GM19395 (cell line): Measurements from ENCODE around the gene RYR1.
"Not testable (repeated sequence)": the region's sequence is repeated elsewhere in the genome, so short reads cannot be mapped to it uniquely, and the experiment has no call there.

Experiments used
- ATAC-seq: cut with Tn5 transposase; IDR thresholded peaks from one replicate; pipeline ENCODE4 v1.9.1; 2021; ENCODE audit warnings: mild to moderate bottlenecking, moderate library complexity; ENCODE audit not compliant: unreplicated experiment

Gene RYR1

DNA sequence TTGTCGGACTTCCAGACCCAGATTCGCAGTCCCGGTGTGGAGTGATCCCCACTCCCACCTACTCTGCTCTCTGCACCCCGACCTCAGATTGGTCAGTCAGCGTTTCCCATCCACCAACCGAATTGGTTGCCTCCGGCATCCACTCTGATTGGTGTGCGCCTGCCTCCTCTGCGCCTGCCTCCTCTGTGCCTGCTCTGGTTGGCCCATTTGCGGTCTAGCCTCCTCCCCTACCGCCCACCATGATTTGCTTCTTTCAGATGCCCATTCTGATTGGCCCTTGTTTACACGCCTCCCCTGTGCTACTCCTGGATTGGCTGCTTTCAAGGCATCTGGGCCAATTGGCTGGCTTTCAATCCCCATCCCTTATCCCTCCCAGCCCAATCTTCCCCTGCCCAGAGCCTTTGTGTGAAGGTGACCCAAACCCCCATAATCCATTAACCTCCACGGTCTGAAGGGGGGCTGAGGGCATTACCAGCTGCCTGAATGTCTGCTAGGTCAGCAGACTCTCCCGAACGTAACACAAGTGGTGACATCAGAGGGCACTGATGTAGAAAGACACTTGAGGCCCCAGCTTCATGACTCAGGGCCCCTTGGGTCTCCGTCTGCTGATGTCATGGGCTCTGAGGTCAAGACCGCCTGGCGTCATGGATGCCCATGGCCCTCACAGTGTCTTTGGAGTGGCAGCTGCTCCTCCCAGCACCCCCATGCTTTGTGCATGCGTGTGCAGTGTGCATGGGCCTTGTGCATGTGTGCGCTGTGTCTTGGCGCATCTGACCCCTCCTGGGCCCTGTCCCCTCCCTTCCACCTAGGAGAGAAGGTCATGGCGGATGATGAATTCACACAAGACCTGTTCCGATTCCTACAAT is 103.8 kb downstream of the RYR1 start:
- no peak for ATAC-seq

DNA sequence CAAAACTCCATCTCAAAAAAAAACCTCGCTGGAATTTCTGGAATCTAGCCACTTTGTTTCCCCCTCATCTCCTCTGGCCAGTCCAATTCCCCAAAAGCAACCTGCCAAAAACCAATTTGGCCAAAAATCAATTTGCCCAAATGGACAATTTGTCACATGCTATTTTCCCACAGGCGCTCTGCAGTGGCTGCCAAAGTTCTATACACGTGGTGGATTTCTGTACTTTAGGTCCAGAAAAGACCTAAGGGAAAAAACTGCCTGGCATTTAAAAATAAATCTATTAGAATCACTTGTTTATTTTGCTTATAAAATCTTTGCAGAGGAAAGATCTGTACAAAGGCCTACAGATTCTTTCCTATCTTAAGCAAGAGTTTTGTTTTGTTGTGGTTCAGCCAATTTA is 104.9 kb downstream of the RYR1 start:
- ATAC-seq: no peak

DNA sequence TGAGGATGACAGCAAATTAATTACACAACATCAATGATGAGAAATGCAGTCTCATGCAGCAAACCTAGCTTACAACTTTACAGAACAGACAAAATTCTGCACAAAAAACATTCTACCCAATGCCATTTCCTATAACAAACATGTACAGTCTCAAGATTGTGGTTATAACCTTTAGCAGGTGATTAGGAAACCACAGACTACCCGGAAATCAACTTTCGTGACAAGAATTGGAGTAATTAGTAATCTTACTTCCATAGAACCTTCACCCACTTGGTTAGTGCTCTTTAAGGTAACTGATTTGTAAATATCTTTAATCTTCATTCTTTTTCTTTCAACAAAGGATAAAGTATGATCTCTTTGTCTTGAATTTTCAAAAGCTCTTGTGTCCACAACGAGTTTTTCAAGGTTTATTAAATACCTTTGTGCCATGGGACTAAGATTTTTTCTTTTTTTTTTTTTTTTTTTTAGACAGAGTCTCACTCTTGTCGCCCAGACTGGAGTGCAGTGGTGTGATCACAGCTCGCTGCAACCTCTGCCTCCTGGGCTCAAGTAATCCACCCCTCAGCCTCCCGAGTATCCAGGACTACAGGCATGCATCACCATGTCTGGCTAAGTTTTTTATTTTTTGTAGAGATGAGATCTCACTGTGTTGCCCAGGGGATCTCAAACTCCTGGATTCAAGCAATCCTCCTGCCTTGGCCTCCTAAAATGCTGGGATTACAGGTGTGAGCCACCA is 105.5 kb downstream of the RYR1 start:
- ATAC-seq: no peak

DNA sequence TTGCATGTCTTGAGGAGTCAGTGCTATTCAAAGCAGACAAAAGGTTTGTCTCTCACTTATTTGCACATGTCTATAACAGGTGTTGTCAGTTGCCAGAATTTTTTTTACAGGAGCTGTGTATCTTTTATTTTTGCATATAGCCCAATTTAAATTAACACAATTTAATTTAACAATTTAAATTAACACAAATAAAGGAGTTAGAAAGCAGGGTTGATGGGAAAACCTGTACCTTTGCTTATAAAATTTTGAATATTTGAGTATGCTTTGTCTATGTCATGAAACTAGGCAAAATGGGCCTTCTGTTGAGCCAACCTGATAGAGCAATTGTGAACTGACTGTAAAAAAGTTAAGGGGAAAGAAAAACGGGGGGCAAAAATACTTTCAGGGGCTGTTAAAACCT is 106.3 kb downstream of the RYR1 start:
- ATAC-seq: no peak

DNA sequence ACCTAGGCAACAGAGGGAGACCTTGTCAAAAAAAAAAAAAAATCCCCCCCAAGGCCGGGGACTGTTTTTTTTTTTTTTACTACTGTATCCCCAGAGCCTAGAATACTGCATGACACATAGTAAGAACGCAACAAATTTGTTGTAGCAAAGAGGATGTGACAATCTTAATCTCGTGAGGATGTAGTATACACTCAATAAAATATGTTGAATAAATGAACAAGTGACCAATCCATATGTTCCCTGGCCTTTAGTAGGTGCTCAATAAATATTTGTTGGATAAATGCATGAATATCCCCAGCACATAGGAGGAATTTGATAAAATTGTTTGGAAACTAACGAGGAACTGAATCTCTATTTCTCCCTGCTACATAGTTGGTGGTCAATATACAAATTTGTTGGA is 108.5 kb downstream of the RYR1 start:
- no peak for ATAC-seq

DNA sequence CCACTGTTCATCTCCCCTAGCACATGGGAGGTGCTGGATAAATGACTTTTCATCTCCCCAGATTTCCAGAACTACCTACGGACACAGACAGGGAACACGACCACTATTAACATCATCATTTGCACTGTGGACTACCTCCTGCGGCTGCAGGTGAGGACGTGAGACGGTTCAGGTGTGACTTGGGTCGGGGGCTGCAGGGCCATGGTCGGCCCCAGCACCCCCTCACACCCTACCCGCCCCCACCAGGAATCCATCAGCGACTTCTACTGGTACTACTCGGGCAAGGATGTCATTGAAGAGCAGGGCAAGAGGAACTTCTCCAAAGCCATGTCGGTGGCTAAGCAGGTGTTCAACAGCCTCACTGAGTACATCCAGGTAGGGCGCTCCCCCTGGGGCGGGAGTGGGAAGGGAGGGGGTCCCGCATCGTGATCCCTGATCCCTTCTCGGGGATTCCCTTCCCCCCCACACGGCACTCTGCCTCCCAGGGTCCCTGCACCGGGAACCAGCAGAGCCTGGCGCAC is 109.9 kb downstream of the RYR1 start:
- ATAC-seq: no peak

DNA sequence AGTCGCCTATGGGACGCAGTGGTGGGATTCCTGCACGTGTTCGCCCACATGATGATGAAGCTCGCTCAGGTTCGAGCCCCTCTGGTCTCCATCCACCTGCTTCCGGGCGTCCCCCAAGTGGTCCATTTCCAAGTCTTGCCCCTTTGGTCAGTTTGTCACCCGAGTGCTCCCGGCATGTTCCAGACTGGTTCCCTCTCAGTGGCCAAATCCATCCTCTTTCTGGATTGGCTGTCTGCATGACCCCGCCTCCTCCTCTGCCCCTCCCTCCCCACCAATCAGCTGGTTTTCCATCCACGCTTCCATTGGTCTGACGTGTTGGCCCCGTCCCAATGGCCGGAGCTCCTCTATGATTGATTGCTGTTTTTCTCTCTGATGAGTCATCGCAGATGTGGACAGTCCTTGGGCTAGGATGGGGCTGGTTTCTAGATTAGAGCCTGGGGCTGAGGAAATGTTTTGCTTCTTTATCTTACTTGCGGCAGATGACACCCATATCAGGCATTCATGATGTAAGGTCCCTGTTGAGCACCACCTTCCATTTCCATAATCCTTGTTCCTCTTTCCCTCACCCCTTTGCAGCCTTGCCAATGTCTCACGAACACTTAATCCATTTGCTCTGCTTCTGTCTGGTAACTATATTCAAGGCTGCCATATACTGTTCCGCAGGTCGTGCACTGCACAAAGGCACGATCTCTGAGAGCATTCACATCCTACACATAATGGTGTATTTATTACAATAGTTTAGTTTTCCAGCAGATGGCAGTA is 110.5 kb downstream of the RYR1 start:
- no peak for ATAC-seq

DNA sequence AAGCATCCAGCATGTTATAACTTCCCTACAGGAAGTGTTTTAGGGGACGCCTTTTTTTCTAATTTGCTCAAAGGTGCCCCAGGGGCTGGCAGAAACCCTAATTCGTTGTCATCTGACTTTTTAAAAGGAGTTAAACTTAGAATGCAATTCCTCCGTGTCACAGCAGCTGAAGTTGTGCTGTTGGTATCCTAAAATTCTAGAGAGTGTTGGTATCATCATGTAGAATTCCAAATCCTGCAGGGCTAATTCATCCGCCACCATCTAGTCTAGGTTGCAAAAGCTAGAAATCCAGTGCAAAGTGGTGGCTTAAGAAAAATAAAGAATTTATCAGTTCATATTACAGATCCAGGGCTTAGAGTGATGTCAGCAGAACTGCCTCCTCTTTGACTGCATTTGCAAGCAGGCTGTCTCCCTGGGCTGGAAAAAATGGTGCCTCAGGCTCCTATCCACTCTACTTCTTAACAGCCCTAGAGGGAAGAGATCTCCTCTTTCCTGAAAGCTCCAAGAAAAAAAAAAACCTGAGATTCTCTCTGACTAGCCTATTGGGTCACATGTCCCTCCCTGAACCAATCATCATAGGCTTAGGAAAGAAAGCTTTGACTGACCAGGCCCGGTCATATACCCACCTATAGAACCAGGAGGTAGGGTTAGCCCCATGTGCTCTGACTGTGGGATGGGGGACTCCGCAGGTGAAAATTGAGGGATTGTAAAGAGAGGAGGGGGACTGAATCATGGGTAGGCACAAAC is 111.3 kb downstream of the RYR1 start:
- ATAC-seq: no peak

DNA sequence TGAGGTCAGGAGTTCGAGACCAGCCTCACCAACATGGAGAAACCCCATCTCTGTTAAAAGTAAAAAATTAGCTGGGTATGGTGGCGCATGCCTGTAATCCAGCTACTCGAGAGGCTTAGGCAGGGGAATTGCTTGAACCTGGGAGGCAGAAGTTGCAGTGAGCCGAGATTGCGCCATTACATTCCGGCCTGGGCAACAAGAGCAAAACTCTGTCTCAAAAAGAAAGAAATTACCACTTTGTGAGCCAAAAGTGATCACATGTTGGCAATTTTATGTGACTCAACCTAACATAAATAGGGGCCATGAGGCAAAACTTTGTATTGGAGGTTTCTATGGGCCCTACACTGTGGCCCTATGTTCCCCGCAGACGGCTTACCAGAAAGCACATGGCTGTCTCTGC is 112.1 kb downstream of the RYR1 start:
- no peak for ATAC-seq

DNA sequence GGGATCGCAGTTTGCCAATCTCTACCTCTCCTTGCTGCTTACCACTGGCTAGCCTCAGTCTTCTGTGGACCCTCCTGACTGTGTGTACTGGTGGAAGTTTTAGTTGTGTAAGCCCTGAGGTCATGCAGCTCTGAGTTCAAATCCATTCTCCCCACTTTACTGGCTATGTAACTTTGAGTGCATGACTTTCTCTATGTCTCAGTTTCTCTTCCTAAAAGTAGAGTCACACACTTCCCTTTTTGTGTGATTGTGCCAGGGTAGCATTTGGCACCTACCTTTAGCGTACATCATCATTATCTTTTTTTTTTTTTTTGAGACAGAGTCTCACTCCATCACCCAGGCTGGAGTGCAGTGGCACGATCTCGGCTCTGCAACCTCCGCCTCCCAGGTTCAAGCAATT is 113.9 kb downstream of the RYR1 start:
- no peak for ATAC-seq

DNA sequence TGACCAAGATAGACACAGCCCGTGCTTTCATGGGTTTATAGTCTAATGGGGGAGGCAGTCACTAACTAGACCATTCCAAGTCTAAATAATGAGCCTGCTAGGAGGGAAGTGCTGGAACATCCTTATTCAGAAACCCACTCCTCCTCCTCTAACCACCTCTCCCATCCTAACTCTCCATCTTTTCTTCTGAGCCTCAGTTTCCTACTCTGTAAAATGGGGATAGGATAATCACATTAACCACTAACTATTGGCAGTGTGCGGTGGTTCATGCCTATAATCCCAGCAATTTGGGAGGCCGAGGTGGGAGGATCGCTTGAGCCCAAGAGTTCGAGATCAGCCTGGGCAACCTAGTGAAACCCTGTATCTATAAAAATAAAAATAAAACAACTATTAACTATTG is 115.6 kb downstream of the RYR1 start:
- no peak for ATAC-seq

DNA sequence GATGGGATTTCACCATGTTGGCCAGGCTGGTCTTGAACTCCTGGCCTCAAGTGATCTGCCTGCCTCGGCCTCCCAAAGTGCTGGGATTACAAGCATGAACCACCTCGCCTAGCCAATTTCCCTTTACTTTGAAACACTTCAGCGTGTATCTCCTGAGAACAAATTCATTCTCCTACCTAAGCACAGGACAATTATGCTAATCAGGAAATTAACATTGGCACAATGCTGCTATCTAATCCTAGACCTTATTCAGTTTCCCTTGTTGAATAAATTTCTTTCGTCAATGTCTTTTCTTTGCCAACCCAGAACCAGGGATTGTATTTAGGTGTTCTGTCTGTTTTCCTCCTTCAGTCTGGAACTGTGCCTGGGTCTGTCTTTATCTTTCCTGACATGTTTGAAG is 116.5 kb downstream of the RYR1 start:
- ATAC-seq: no peak

DNA sequence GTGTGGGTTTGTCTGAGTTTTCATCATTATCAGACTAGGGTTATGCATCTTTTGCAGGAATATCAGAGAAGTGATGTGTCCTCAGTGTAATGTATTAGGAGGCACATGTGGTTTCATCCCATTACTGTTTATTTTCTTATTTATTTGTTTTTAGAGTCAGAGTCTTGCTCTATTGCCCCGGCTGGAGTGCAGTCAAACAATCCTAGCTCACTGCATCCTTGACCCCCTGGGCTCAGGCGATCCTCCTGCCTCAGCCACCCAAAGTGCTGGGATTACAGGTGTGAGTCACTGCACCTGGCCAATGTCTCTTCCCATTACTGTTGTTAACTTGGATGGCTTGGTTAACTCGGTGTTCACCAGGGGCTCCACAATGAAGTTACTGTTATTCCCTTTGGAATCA is 116.9 kb downstream of the RYR1 start:
- no peak for ATAC-seq

DNA sequence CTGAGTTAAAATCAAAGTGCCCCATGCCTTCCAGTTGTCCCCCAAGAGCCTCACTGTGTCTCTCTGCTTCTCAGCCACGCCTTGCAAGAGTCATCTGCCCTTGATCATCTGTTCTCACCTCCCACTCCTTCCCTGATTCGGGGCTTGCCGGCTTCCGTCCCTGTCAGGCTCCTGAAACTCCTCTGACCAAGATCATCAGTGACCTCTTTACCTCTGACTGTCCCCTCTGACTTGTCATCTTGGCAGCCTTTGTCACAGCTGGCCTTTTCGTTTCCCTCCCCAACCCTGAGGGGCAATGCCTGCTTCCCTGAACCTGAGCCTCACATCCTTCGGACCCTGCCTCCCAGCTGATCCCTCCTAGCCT is 117.9 kb downstream of the RYR1 start:
- ATAC-seq: no peak

DNA sequence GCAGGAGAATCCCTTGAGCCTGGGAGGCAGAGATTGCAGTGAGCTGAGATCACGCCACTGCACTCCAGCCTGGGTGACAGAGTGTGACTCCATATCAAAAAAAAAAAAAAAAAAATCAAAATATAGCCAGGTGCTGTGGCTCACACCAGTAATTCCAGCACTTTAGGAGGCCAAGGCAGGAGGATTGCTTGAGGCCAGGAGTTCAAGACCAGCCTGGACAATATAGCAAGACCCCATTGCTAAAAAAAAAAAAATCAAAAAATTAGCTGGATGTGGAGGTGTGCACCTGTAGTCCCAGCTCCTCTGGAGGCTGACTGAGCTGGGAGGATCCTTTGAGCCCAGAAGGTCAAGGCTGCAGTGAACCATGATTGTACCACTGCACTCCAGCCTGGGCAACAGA is 119.7 kb downstream of the RYR1 start:
- ATAC-seq: not testable (repeated sequence)

DNA sequence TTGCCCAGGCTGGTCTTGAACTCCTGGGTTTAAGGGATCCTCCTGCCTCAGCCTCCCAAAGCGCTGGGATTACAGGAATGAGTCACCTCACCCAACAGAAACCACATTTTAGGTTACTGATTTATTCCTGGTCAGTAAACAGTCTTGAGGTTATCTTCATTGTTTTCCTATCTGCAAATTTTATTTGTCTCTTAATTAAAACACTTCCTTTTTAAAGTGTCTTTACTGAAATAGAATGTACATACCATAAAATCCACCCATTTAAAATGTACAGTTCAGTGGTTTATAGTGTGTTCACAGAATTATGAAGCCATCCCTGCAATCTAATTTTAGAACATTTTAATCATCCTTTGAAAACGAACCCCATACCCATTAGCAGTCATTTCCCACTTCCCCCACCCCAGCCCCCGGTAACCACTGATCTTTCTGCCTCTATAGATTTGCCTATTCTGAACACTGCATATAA is 121.2 kb downstream of the RYR1 start:
- no peak for ATAC-seq

DNA sequence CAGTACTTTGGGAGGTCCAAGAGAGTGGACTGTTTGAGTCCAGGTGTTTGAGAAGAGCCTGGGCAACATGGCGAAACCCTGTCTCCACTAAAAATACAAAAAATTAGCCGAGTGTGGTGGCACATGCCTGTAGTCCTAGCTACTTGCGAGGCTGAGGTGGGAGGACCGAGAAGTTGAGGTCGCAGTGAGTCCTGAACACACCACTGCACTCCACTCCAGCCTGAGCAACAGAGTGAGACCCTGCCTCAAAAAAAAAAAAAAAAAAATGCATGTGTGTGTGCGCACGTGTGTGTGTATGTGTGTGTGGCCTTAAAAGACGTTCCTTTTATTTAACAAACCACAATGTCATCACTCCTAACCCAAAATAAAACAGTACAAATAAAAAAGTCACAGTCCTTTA is 121.7 kb downstream of the RYR1 start:
- ATAC-seq: no peak

DNA sequence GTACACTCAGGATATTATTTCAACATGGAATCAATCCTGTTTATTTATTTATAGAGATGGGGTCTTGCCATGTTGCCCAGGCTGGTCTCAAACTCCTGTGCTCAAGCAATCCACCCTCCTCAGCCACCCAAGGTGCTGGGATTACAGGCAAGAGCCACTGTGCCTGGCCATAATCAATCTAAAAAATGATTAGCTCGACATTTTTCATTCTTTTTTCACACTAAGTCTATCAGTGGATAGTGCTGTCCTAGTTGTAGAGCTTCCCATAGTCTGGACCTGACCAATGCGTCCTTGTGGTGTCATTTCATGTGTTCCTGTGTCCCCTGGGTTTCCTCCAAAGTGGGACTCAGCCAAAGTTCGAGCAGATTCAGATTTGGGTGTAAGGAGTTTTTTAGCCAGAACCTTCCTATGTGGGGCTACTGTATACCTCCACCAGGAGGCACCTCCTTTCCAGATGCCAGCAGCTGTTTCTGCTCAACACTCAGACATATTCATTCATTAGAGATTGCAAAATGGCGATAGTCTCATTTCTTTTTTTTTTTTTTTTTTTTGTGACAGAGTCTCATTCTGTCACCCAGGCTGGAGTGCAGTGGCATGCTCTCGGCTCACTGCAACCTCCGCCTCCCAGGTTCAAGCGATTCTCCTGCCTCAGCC is 123.2 kb downstream of the RYR1 start:
- no peak for ATAC-seq

DNA sequence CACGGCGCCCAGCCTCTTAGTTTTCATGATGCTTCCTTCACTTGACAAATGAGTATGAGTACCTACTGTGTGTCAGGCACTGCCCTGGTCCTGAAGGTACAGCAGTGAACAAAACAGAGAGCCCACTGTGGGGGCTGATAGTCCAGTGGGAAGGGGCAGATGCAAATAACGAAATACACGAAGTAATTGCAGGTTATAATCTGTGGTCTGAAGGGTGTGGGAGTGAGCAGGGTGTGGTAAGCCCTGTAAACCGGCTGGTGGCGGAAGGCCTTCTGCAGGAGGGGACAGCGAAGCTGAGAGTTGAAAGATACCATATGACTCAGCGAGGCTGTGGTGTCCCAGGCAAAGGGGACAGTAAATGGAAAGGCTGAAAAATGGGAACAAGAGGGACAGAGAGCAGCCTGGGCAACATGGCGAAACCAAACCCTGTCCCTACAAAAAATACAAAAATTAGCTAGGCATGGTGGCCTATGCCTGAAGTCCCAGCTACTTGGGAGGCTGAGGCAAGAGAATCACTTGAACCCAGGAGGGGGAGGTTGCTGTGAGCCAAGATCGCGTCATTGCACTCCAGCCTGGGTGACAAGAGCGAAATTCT is 123.8 kb downstream of the RYR1 start:
- ATAC-seq: peak; percentile 63

DNA sequence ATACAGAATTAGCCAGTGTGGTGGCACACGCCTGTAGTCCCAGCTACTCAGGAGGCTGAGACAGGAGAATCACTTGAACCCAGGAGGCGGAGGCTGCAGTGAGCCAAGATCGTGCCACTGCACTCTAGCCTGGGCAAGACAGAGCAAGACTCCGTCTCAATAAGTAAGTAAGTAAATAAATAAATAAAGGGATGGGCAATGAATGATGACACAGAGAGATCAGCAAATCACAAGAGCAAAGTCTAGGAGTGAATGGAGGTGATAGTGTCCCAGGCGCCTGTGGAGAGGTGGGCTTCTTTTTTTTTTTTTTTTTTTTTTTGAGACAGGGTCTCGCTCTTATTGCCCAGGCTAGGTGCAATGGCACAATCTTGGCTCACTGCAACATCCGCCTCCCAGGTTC is 125.4 kb downstream of the RYR1 start:
- ATAC-seq: not testable (repeated sequence)
